HL-60 (cell line): ENCODE data around the gene OVCH2.

Experiments used
- DNase-seq, 2 experiments: peaks; one replicate each; pipeline ENCODE4 v3.0.0-alpha.2; 2010 to 2020; ENCODE audit warnings: low read depth in 1 of 2, low spot score in 1 of 2
- H3K27ac ChIP-seq: fragments of 250-450 bp; sonication (Bioruptor Pico); replicated peaks from 2 replicates; pipeline ENCODE4 v1.5.1; 2020; ENCODE audit warnings: mild to moderate bottlenecking, moderate library complexity
- H3K27me3 ChIP-seq: fragments of 250-450 bp; sonication (Bioruptor Pico); 2 replicates; pipeline ENCODE4 v1.5.1; 2021; ENCODE audit warnings: mild to moderate bottlenecking, moderate library complexity; ENCODE audit not compliant: insufficient read depth, poor library complexity, severe bottlenecking
- H3K4me3 ChIP-seq: replicated peaks from 2 replicates; pipeline ENCODE4 v1.5.1; 2011; ENCODE audit warnings: mild to moderate bottlenecking, control low read depth, low read length; ENCODE audit not compliant: insufficient read depth
- CTCF ChIP-seq: IDR thresholded peaks from one replicate; pipeline ENCODE4 v1.5.1; 2011; ENCODE audit warnings: low read length, control low read depth, inconsistent platforms; ENCODE audit not compliant: insufficient read depth
- GABPA ChIP-seq: IDR thresholded peaks from 2 replicates; pipeline ENCODE4 v1.6.1; 2012; ENCODE audit warnings: low read depth
- POLR2AphosphoS5 ChIP-seq: IDR thresholded peaks from 2 replicates; pipeline ENCODE4 v1.6.1; 2012; ENCODE audit warnings: low read depth
- REST ChIP-seq: IDR thresholded peaks from 2 replicates; pipeline ENCODE4 v1.6.1; 2012; ENCODE audit warnings: low read depth; ENCODE audit not compliant: insufficient replicate concordance
- SPI1 ChIP-seq: IDR thresholded peaks from 2 replicates; pipeline ENCODE4 v1.6.1; 2012; ENCODE audit warnings: low read depth, mild to moderate bottlenecking, borderline replicate concordance

Gene OVCH2

GRCh38 chr11:7672960-7673723 lies 33.1 kb downstream of the OVCH2 start, which contains the start of gene CYB5R2:
TSS of gene CYB5R2 (minus strand) at chr11:7673500. CDS start at chr11:7672825, 675 bp downstream.
- H3K27me3 ChIP-seq = peaks cover 9% of the 10 kb centered on the region
- H3K4me3 ChIP-seq = no peak within 1 kb of the TSS
- DNase-seq = no peak
- TF ChIP-seq GABPA (no peak), SPI1 (no peak), POLR2AphosphoS5 (no peak), REST (no peak), CTCF (no peak)
- no peak within 1 kb of the TSS for H3K27ac ChIP-seq

- TF ChIP-seq CTCF = no peak
- no peak for TF ChIP-seq POLR2AphosphoS5
- DNase-seq = no peak
- no peak overlapping the region for H3K27ac ChIP-seq
- no peak overlapping the region for H3K4me3 ChIP-seq
- H3K27me3 ChIP-seq = peaks cover 9% of the 10 kb centered on the region
Observed at GRCh38 chr11:7672276-7672959, 33.9 kb downstream of the OVCH2 start.

- TF ChIP-seq POLR2AphosphoS5 (no peak), REST (no peak), SPI1 (no peak), GABPA (no peak), CTCF (no peak)
- H3K4me3 ChIP-seq = no peak overlapping the region
- no peak for DNase-seq
- H3K27ac ChIP-seq = no peak overlapping the region
- H3K27me3 ChIP-seq = peaks cover 9% of the 10 kb centered on the region
Observed at GRCh38 chr11:7671347-7672215, 34.7 kb downstream of the OVCH2 start.
